Endodermal cell (in vitro differentiated cells): ENCODE measurements around the gene RASGRF2. TPM values are rescaled to one million over a fixed set of nuclear protein-coding genes. Genes with fewer than 3 reads are reported as not detected.
A peak's percentile ranks its signal among the peaks of the same experiment; 100 is the strongest.

Experiments
- DNase-seq: peaks from one replicate; pipeline ENCODE4 v3.0.0-alpha.2; 2017
- H3K27ac ChIP-seq: 2 replicates; pipeline ENCODE4 v1.5.1; 2013; ENCODE audit warnings: mild to moderate bottlenecking, low read depth, low read length, moderate library complexity
- H3K27me3 ChIP-seq: 2 replicates; pipeline ENCODE4 v1.6.1; 2013; ENCODE audit warnings: mild to moderate bottlenecking, low read length, moderate library complexity; ENCODE audit not compliant: insufficient read depth, control insufficient read depth, poor library complexity, severe bottlenecking
- H3K36me3 ChIP-seq: 2 replicates; pipeline ENCODE4 v1.7.0; 2013; ENCODE audit warnings: mild to moderate bottlenecking, low read length, moderate library complexity; ENCODE audit not compliant: control insufficient read depth, insufficient read depth
- H3K4me1 ChIP-seq: one replicate; pipeline ENCODE4 v1.7.0; 2013; ENCODE audit warnings: low read length; ENCODE audit not compliant: control insufficient read depth, insufficient read depth
- H3K4me3 ChIP-seq: 2 replicates; pipeline ENCODE4 v1.5.1; 2013; ENCODE audit warnings: mild to moderate bottlenecking, low read length, moderate library complexity
- H3K9ac ChIP-seq: 2 replicates; pipeline ENCODE4 v1.6.1; 2013; ENCODE audit warnings: mild to moderate bottlenecking, low read length, moderate library complexity; ENCODE audit not compliant: poor library complexity, severe bottlenecking; ENCODE audit errors: extremely low read depth
- H3K9me3 ChIP-seq: 2 replicates; pipeline ENCODE4 v1.6.1; 2013; ENCODE audit warnings: mild to moderate bottlenecking, low read length, moderate library complexity; ENCODE audit not compliant: control insufficient read depth
- H3K27ac Mint-ChIP-seq: 2 replicates; pipeline ENCODE4 v1.8.0; 2020; ENCODE audit warnings: mixed read lengths
- H3K27me3 Mint-ChIP-seq: 2 replicates; pipeline ENCODE4 v1.8.0; 2021; ENCODE audit warnings: mild to moderate bottlenecking, mixed read lengths; ENCODE audit not compliant: insufficient read depth
- H3K36me3 Mint-ChIP-seq: 2 replicates; pipeline ENCODE4 v1.8.0; 2020; ENCODE audit warnings: low read depth, mixed read lengths
- H3K4me1 Mint-ChIP-seq: 2 replicates; pipeline ENCODE4 v1.8.0; 2020; ENCODE audit warnings: mixed read lengths
- H3K4me3 Mint-ChIP-seq: 2 replicates; pipeline ENCODE4 v1.8.0; 2020; ENCODE audit warnings: mild to moderate bottlenecking, moderate library complexity, mixed read lengths
- H3K9me3 Mint-ChIP-seq: 2 replicates; pipeline ENCODE4 v1.8.0; 2020; ENCODE audit warnings: mild to moderate bottlenecking, mixed read lengths
- CTCF ChIP-seq: fragments of 200-600 bp; sonication (generic); conservative IDR thresholded peaks from 2 replicates; pipeline ENCODE4 v1.5.0; 2021; ENCODE audit warnings: antibody characterized with exemption, mild to moderate bottlenecking
- WGBS, 2 experiments: methylation state at CpG; one replicate each; pipeline versions ENCODE4 v1.1.5 to v1.1.7; 2013; ENCODE audit warnings: missing lambda C conversion rate in 2 of 2, mixed read lengths in 1 of 2; ENCODE audit not compliant: insufficient coverage in 1 of 2, insufficient read length in 1 of 2; 5-methylcytosine and 5-hydroxymethylcytosine counted together
- total RNA-seq, 2 donors: library from RNA; stranded (reverse); fragmentation: NEBNext Ultra II Directional in 1 of 2; extraction: Animal tissue kit (Norgen Biotek cat#: 25700) in 1 of 2; gene quantifications; 2 replicates in 1 of 2; 3 replicates in 1 of 2; pipeline ENCODE4 v1.2.1, GENCODE V29; 2021

Gene RASGRF2
- total RNA-seq, 2 donors from 2014 or later, result 0.64 to 14.4 TPM

GRCh38 chr5:80989883-80990282 lies 29.7 kb downstream of the RASGRF2 start:
- Mint-ChIP-seq H3K27me3 (no peaks in the 10 kb centered on the region), H3K9me3 (no peaks in the 10 kb centered on the region), H3K4me3 (no peak overlapping the region), H3K4me1 (peaks cover 30% of the 10 kb centered on the region), H3K36me3 (no peaks in the 10 kb centered on the region), H3K27ac (peak overlapping the region; percentile 86)
- no peak overlapping the region for H3K9ac ChIP-seq
- no peaks in the 10 kb centered on the region for H3K27me3 ChIP-seq
- WGBS, 2 experiments, result 93 to 100% methylated on average over 1 to 2 of the region's 3 CpGs
- no peak for DNase-seq
- no peak overlapping the region for H3K27ac ChIP-seq
- no peak overlapping the region for H3K4me3 ChIP-seq
- TF ChIP-seq CTCF, result no peak
- H3K36me3 ChIP-seq, result no peaks in the 10 kb centered on the region
- no peaks in the 10 kb centered on the region for H3K4me1 ChIP-seq
- H3K9me3 ChIP-seq, result no peaks in the 10 kb centered on the region

GRCh38 chr5:80990527-80990926 lies 30.4 kb downstream of the RASGRF2 start:
- Histone ChIP-seq H3K9me3 (no peaks in the 10 kb centered on the region), H3K36me3 (no peaks in the 10 kb centered on the region), H3K9ac (no peak overlapping the region), H3K4me1 (no peaks in the 10 kb centered on the region), H3K27me3 (no peaks in the 10 kb centered on the region), H3K27ac (no peak overlapping the region), H3K4me3 (no peak overlapping the region)
- no peaks in the 10 kb centered on the region for H3K27me3 Mint-ChIP-seq
- no peak for TF ChIP-seq CTCF
- WGBS, 2 experiments, result 83 to 89% methylated on average over 1 to 2 of the region's 2 CpGs
- peak; percentile 72 for DNase-seq
- H3K27ac Mint-ChIP-seq, result peak overlapping the region; percentile 86
- no peaks in the 10 kb centered on the region for H3K9me3 Mint-ChIP-seq
- H3K4me3 Mint-ChIP-seq, result no peak overlapping the region
- no peaks in the 10 kb centered on the region for H3K36me3 Mint-ChIP-seq
- peaks cover 30% of the 10 kb centered on the region for H3K4me1 Mint-ChIP-seq

GRCh38 chr5:80990971-80991370 lies 30.8 kb downstream of the RASGRF2 start:
- Mint-ChIP-seq H3K9me3 (no peaks in the 10 kb centered on the region), H3K4me1 (peaks cover 30% of the 10 kb centered on the region), H3K4me3 (no peak overlapping the region), H3K27ac (peak overlapping the region; percentile 86), H3K36me3 (no peaks in the 10 kb centered on the region), H3K27me3 (no peaks in the 10 kb centered on the region)
- peak; percentile 83 for DNase-seq
- TF ChIP-seq CTCF, result no peak
- H3K36me3 ChIP-seq, result no peaks in the 10 kb centered on the region
- H3K27ac ChIP-seq, result no peak overlapping the region
- no peak overlapping the region for H3K9ac ChIP-seq
- 75% methylated on average over 1 of the region's 1 CpG; no CpG with 5 or more reads in 1 of the 2 experiments for WGBS, 2 experiments
- H3K9me3 ChIP-seq, result no peaks in the 10 kb centered on the region
- no peak overlapping the region for H3K4me3 ChIP-seq
- H3K4me1 ChIP-seq, result no peaks in the 10 kb centered on the region
- H3K27me3 ChIP-seq, result no peaks in the 10 kb centered on the region
